HG02798 (cell line): ENCODE measurements around the gene PHKB.

Source experiments
- ATAC-seq: cut with Tn5 transposase; IDR thresholded peaks from one replicate; pipeline ENCODE4 v1.9.1; 2021; ENCODE audit warnings: mild to moderate bottlenecking; ENCODE audit not compliant: unreplicated experiment, poor library complexity

Gene PHKB

GRCh38 chr16:47716571-47716970, 255.4 kb downstream of the PHKB start:
- ATAC-seq, result no peak

DNA sequence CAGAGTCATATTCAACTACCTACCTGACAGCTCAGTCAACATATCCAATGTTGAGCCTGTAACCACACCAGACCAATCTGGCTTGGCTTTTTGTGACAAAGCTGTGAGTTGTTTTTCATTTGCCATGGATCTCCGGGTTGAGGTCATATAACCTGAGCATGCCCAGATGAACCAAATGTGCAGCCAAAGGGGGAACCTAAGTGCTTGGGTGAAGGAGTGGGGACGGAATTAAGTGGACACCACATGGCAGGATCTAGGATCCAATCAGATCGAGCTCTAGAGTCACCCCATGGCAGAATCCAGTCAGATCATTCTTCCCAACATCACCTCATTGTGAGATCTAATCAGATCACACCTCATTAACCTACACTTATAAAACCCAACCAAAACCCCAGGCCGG, 258.6 kb downstream of the PHKB start:
- no peak for ATAC-seq

DNA sequence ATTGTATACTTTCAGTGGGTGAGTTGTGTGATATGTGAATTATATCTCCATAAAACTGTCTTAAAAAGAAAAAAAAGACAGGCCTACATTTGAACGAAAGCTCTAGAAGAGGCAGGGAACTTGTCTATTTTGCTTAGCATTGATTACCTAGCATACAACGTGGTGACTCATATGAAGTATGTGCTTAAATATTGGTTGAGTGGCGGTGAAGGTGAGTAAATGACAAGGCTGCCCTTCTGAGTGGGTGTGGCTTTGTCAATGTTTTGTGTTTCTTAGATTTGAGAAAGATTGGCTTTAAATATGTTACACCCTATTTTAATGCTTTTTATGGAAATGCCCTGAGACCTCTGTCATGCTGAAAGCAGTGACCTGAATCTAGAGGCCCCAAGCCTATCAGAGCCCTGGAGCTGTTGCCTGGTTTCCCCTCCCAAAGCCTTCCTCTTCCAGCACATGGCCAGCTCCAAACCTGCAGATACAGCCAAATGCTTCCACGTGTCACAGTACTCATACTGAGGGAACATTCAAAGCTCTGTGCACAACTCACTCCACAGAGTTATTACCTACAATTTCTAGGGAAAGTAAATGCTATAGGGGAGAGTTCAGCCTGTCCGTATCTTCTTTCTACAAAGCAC, 260.0 kb downstream of the PHKB start:
- no peak for ATAC-seq

DNA sequence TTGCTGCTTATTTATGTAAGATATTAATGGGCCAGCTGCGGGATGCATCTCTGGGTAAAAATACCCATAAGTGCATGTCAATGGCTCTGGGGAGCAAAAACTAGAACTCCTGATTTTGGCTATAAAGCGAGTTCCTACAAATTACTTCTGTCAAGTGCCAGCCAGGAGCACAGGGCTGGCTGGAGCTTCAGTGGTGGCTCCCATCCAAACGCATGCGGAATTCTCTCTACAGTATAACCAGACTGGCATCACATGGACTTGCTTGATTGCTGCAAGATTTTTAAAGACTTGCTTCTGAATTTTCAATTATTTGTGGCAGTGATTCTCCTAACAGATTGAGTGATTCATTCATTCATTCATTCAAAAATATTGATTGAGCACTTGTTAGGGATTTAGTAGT, 260.9 kb downstream of the PHKB start:
- ATAC-seq, result no peak

DNA sequence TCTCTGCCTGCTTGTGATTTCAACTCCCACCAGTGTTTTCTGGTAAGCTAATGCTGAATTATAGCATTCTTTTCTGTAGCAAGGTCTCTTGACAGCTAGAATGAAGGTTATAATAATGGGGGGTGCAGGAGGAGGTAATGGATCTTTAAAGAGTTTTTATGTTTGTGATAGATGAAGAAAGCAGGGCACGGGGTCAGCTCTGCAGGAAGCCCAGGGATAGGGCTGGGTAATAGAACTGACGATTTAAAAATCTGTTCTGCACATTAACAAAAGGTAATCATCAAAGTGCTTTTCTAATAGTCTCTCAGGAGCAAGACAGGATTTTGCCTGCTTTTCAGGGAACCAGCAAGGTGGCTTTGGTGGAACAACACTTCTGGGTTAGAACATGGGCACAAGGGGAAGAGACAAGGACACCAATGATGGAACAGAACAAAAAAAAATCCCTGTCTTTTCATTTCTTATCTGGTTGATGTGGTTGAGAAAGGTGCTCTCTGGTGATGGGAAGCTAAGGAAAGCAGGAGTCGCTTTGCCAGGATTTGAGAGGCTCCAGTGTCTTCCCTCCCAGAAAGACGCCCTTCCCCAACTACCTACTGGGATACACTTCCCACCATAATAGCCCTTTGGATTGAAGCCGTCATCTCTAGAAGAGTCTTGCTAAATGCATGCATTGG, 263.1 kb downstream of the PHKB start:
- no peak for ATAC-seq

- no peak for ATAC-seq
Observed at GRCh38 chr16:47725188-47725695, 264.1 kb downstream of the PHKB start.

GRCh38 chr16:47726031-47726675, 265.0 kb downstream of the PHKB start:
- ATAC-seq, result no peak

GRCh38 chr16:47727131-47727530, 266.0 kb downstream of the PHKB start:
- ATAC-seq, result no peak

GRCh38 chr16:47728205-47728604, 267.1 kb downstream of the PHKB start:
- no peak for ATAC-seq

- ATAC-seq, result no peak
Observed at GRCh38 chr16:47729701-47730100, 268.6 kb downstream of the PHKB start.

DNA sequence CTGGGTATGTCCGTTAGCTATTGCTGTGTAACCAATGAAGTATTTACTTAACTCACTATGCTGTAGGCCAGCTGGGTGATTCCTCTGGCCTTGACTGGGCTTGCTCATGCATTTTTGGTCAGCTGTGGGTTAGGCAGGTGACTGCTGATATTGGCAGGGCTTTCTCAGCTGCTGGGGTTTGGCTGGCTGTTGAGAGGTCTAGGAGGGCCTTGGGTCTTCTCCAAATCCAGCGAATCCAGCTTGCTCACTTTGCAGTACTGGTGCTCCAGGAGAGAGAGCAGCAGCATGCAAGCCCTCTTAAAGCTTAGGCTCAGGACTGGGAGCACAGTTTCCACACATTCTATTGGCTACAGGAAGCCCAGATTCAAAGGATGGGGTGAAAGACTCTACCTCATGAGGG, 270.1 kb downstream of the PHKB start:
- no peak for ATAC-seq

DNA sequence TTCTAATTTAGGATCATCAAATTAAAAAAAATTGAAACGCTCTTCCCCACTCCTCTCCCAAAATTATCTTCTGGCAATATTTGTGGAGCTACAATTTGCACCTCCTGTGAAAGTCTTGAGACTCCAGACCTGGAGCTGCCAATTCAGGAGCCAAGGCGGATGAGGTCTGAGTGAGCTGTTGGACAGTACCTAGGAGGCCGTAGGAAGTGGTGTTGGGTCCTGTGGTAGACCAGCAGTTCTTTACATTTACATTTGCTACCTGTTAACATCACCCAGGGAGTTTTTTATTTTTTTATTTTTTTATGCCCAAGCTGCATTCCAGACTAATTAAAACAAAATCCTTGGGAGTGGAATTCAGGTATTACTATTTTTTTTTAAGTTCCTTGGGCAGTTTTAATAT, 271.0 kb downstream of the PHKB start:
- no peak for ATAC-seq

DNA sequence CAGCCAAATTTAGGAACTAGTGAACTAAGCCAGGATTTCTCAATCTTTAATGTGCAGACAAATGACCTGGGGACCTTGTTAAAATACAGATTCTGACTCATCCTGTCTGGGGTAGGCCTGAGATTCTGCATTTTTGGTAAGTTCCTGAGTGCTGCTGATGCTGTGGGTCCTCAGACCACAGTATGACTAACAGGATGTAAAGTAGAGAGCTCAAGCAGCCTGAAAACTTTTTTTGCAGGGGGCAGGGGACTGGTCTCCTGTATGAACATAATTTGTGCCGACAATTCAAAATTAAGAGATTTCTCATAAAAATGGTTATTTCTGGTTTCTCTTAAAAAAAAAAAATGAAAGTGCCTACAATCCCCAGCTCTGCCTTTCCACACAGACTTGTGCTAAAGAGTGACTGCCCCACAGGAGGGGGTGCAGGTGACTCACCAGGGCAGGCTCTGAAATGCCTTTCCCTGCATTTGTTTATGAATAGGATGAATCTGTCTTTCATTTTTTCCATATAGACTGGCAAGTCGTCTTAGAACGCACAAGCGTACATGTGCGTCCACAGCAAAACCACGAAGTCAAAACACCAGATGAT, 271.5 kb downstream of the PHKB start:
- no peak for ATAC-seq

DNA sequence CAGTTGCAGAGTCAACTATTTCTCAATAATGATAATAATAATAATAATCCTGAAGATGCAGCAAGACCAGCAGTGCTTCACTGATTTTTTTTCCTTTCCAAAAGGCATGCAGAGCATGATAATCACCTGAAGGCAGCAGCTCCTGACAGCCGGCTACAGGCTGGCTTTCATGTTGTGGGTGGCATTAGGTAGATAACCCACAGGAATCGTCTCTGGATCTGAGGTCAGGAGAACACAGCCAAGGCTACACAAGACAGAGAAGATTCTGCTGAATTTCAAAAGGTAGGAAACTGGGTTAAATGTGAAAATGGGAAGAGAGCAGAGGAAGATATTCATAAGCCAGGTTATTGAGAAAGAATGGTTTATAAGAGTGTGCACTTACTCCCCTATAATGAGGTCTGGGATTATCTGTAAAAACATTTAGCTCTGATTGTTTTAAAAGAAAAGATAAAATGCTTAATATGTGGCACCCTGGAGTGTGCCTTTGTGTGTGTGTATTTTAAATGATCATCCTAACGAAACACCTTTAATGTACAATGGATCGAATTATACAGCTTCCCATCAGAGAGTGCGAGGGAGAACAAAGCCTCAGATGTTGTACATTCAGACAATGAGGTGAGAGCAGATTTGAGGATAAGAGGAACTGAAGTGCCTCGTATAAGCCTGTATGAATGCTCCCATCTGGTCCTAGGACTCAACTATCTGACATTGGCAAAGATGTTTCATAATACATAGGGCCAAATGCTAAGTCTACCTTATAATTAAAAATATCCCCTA, 273.1 kb downstream of the PHKB start:
- ATAC-seq, result no peak

- ATAC-seq, result no peak
Observed at GRCh38 chr16:47734987-47735594, 274.0 kb downstream of the PHKB start.

- no peak for ATAC-seq
Observed at GRCh38 chr16:47750371-47750770, 289.2 kb downstream of the PHKB start.
